ENCODE results near the gene C1GALT1.
"Not testable (repeated sequence)": the region's sequence is repeated elsewhere in the genome, so short reads cannot be mapped to it uniquely, and the experiment has no call there.

Gene C1GALT1

GRCh38 chr7:7237201-7237977 lies 55.0 kb downstream of the C1GALT1 start:
- no peak for DNase-seq (ENCODE audit: low spot score)

- no peak for DNase-seq (ENCODE audit: low spot score)
These were observed 55.6 kb downstream of the C1GALT1 start for GRCh38 chr7:7237978-7238267.

GRCh38 chr7:7239346-7239745 lies 57.0 kb downstream of the C1GALT1 start:
- no peak for DNase-seq (ENCODE audit: low spot score)

GRCh38 chr7:7242899-7243298 lies 60.6 kb downstream of the C1GALT1 start:
- peak; percentile 33 for DNase-seq (ENCODE audit: low spot score)

- not testable (repeated sequence) for DNase-seq (ENCODE audit: low spot score)
These were observed 62.9 kb downstream of the C1GALT1 start for GRCh38 chr7:7245233-7245632.

GRCh38 chr7:7246223-7246622 lies 63.9 kb downstream of the C1GALT1 start:
- DNase-seq (ENCODE audit: low spot score): no peak

- no peak for DNase-seq (ENCODE audit: low spot score)
These were observed 65.3 kb downstream of the C1GALT1 start for GRCh38 chr7:7247658-7248057.

GRCh38 chr7:7249814-7250213 lies 67.5 kb downstream of the C1GALT1 start:
- DNase-seq (ENCODE audit: low spot score): no peak

- peak; percentile 97 for DNase-seq (ENCODE audit: low spot score)
These were observed 69.4 kb downstream of the C1GALT1 start for GRCh38 chr7:7251742-7252141.

- DNase-seq (ENCODE audit: low spot score): no peak
These were observed 72.0 kb downstream of the C1GALT1 start for GRCh38 chr7:7254319-7254718.

GRCh38 chr7:7254908-7255307 lies 72.6 kb downstream of the C1GALT1 start:
- DNase-seq (ENCODE audit: low spot score): no peak

GRCh38 chr7:7256731-7257274 lies 74.5 kb downstream of the C1GALT1 start:
- no peak for DNase-seq (ENCODE audit: low spot score)

GRCh38 chr7:7257899-7258692 lies 75.8 kb downstream of the C1GALT1 start:
- DNase-seq (ENCODE audit: low spot score): peak; percentile 76

GRCh38 chr7:7261863-7262262 lies 79.5 kb downstream of the C1GALT1 start:
- no peak for DNase-seq (ENCODE audit: low spot score)

GRCh38 chr7:7263297-7264230 lies 81.2 kb downstream of the C1GALT1 start:
- DNase-seq (ENCODE audit: low spot score): no peak

- no peak for DNase-seq (ENCODE audit: low spot score)
These were observed 82.1 kb downstream of the C1GALT1 start for GRCh38 chr7:7264306-7265040.

GRCh38 chr7:7265081-7266075 lies 83.0 kb downstream of the C1GALT1 start:
- DNase-seq (ENCODE audit: low spot score): no peak

GRCh38 chr7:7266257-7266881 lies 84.0 kb downstream of the C1GALT1 start:
- DNase-seq (ENCODE audit: low spot score): no peak

- DNase-seq (ENCODE audit: low spot score): peak; percentile 60
These were observed 88.9 kb downstream of the C1GALT1 start for GRCh38 chr7:7271094-7271874.

Data from NAMALWA (cell line).